H1 (cell line): ENCODE results near the gene SLC7A8. TPM values are rescaled to one million over a fixed set of nuclear protein-coding genes. Genes with fewer than 3 reads are reported as not detected.

ENCODE experiments used
- BCL11A ChIP-seq, 2 experiments: IDR thresholded peaks; one replicate each; pipeline ENCODE4 v1.6.1; 2011; ENCODE audit warnings: low read depth in 2 of 2, low read length in 2 of 2, mild to moderate bottlenecking in 2 of 2
- polyA plus RNA-seq, 7 experiments: library from polyadenylated mRNA; depleted of rRNA in 3 of 7; stranded (reverse) in 5 of 7; unstranded in 2 of 7; fragments of >200 nt in 5 of 7; fragments of 200-250 nt in 2 of 7; gene quantifications; 1 replicate in 5 of 7; 2 replicates in 1 of 7; 4 replicates in 1 of 7; pipeline versions ENCODE4 v1.2.1 to v1.2.3, GENCODE V29; 2011 to 2013; ENCODE audit warnings: missing spikeins in 2 of 7, mixed read lengths in 2 of 7
- total RNA-seq: library from RNA; stranded (reverse); fragmentation: NEBNext Ultra II Directional; extraction: Animal tissue kit (Norgen Biotek cat#: 25700); gene quantifications from 2 replicates; pipeline ENCODE4 v1.2.1, GENCODE V29; 2021
- TF ChIP-seq, protein P1 (sequence below): fragments of 300-600 bp; sonication (generic); IDR thresholded peaks from 2 replicates; pipeline ENCODE4 v1.7.1; 2012; ENCODE audit warnings: low read length, moderate library complexity, mild to moderate bottlenecking, inconsistent platforms; ENCODE audit not compliant: insufficient replicate concordance

The SLC7A8 gene
- total and polyA plus RNA-seq, 2 of the 8 experiments (the other 6 are each of a cell fraction or from before 2014, with no cell fraction given), result 182 to 204 TPM

- TF ChIP-seq, protein P1, sequence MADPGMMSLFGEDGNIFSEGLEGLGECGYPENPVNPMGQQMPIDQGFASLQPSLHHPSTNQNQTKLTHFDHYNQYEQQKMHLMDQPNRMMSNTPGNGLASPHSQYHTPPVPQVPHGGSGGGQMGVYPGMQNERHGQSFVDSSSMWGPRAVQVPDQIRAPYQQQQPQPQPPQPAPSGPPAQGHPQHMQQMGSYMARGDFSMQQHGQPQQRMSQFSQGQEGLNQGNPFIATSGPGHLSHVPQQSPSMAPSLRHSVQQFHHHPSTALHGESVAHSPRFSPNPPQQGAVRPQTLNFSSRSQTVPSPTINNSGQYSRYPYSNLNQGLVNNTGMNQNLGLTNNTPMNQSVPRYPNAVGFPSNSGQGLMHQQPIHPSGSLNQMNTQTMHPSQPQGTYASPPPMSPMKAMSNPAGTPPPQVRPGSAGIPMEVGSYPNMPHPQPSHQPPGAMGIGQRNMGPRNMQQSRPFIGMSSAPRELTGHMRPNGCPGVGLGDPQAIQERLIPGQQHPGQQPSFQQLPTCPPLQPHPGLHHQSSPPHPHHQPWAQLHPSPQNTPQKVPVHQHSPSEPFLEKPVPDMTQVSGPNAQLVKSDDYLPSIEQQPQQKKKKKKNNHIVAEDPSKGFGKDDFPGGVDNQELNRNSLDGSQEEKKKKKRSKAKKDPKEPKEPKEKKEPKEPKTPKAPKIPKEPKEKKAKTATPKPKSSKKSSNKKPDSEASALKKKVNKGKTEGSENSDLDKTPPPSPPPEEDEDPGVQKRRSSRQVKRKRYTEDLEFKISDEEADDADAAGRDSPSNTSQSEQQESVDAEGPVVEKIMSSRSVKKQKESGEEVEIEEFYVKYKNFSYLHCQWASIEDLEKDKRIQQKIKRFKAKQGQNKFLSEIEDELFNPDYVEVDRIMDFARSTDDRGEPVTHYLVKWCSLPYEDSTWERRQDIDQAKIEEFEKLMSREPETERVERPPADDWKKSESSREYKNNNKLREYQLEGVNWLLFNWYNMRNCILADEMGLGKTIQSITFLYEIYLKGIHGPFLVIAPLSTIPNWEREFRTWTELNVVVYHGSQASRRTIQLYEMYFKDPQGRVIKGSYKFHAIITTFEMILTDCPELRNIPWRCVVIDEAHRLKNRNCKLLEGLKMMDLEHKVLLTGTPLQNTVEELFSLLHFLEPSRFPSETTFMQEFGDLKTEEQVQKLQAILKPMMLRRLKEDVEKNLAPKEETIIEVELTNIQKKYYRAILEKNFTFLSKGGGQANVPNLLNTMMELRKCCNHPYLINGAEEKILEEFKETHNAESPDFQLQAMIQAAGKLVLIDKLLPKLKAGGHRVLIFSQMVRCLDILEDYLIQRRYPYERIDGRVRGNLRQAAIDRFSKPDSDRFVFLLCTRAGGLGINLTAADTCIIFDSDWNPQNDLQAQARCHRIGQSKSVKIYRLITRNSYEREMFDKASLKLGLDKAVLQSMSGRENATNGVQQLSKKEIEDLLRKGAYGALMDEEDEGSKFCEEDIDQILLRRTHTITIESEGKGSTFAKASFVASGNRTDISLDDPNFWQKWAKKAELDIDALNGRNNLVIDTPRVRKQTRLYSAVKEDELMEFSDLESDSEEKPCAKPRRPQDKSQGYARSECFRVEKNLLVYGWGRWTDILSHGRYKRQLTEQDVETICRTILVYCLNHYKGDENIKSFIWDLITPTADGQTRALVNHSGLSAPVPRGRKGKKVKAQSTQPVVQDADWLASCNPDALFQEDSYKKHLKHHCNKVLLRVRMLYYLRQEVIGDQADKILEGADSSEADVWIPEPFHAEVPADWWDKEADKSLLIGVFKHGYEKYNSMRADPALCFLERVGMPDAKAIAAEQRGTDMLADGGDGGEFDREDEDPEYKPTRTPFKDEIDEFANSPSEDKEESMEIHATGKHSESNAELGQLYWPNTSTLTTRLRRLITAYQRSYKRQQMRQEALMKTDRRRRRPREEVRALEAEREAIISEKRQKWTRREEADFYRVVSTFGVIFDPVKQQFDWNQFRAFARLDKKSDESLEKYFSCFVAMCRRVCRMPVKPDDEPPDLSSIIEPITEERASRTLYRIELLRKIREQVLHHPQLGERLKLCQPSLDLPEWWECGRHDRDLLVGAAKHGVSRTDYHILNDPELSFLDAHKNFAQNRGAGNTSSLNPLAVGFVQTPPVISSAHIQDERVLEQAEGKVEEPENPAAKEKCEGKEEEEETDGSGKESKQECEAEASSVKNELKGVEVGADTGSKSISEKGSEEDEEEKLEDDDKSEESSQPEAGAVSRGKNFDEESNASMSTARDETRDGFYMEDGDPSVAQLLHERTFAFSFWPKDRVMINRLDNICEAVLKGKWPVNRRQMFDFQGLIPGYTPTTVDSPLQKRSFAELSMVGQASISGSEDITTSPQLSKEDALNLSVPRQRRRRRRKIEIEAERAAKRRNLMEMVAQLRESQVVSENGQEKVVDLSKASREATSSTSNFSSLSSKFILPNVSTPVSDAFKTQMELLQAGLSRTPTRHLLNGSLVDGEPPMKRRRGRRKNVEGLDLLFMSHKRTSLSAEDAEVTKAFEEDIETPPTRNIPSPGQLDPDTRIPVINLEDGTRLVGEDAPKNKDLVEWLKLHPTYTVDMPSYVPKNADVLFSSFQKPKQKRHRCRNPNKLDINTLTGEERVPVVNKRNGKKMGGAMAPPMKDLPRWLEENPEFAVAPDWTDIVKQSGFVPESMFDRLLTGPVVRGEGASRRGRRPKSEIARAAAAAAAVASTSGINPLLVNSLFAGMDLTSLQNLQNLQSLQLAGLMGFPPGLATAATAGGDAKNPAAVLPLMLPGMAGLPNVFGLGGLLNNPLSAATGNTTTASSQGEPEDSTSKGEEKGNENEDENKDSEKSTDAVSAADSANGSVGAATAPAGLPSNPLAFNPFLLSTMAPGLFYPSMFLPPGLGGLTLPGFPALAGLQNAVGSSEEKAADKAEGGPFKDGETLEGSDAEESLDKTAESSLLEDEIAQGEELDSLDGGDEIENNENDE, result no peak
- no peak for TF ChIP-seq BCL11A (IDR thresholded peaks at IDR 0.05; ENCODE audit: low read depth in 2 of 2, low read length in 2 of 2)
Observed at GRCh38 chr14:23147676-23148075, 35.8 kb downstream of the SLC7A8 start (continued).
